Heart right ventricle (tissue), 16 donors: ENCODE measurements around the gene CATSPERZ. TPM values are rescaled to one million over a fixed set of nuclear protein-coding genes. Genes with fewer than 3 reads are reported as not detected.

Experiments
- ATAC-seq, 8 donors: fragments of 200-7000 bp; cut with Tn5 transposase; one replicate each; pipeline ENCODE4 v1.9.1; 2020; ENCODE audit warnings: mild to moderate bottlenecking in 8 of 8, moderate library complexity in 8 of 8, moderate number of reproducible peaks in 1 of 8
- DNase-seq, 2 donors: peaks; one replicate each; pipeline ENCODE4 v3.0.0-alpha.2; 2020
- H3K27ac ChIP-seq, 10 donors: fragments of 200-600 bp; sonication (generic) in 2 of 10; one replicate each; pipeline versions ENCODE4 v1.5.0 to v1.8.0; 2020 to 2022; ENCODE audit warnings: mild to moderate bottlenecking in 3 of 10
- H3K27me3 ChIP-seq, 7 donors: fragments of 200-600 bp; one replicate each; pipeline ENCODE4 v1.8.0; 2021 to 2022; ENCODE audit warnings: mild to moderate bottlenecking in 2 of 7
- H3K36me3 ChIP-seq, 9 donors: fragments of 200-600 bp; sonication (generic) in 1 of 9; one replicate each; pipeline versions ENCODE4 v1.5.0 to v1.8.0; 2020 to 2022; ENCODE audit warnings: mild to moderate bottlenecking in 2 of 9
- H3K4me1 ChIP-seq, 9 donors: fragments of 200-600 bp; sonication (generic) in 1 of 9; one replicate each; pipeline versions ENCODE4 v1.5.0 to v1.8.0; 2020 to 2022; ENCODE audit warnings: mild to moderate bottlenecking in 4 of 9
- H3K4me3 ChIP-seq, 10 donors: fragments of 200-600 bp; sonication (generic) in 2 of 10; one replicate each; pipeline versions ENCODE4 v1.5.0 to v1.8.0; 2020 to 2022; ENCODE audit warnings: mild to moderate bottlenecking in 7 of 10, moderate library complexity in 2 of 10
- H3K9me3 ChIP-seq, 11 donors: fragments of 200-600 bp in 10 of 11; sonication (generic) in 2 of 11; one replicate each; pipeline versions ENCODE4 v1.5.0 to v1.8.0; 2013 to 2022; ENCODE audit warnings: mild to moderate bottlenecking in 2 of 11, control low read depth in 1 of 11, moderate library complexity in 1 of 11
- WGBS, 2 donors: extraction: QIAGEN DNeasy Blood & Tissue Kit; methylation state at CpG; one replicate each; pipeline ENCODE4 v1.1.7; 2013; ENCODE audit warnings: inconsistent platforms in 1 of 2; 5-methylcytosine and 5-hydroxymethylcytosine counted together
- intact Hi-C, 10 donors: fragments of 100-400 bp; cut with DNase I; formaldehyde crosslinking; loops; one replicate each; pipeline versions ENCODE4 v1.11.1 to v1.14.2; 2022
- polyA plus RNA-seq, 2 donors: library from polyadenylated mRNA; stranded (reverse); fragments of 200-250 nt; gene quantifications; one replicate each; pipeline ENCODE4 v1.2.3, GENCODE V29; 2013
- total RNA-seq, 10 donors: library from RNA; stranded (reverse); fragmentation: NEBNext Ultra II Directional in 3 of 10; extraction: Animal tissue kit (Norgen Biotek cat#: 25700) in 3 of 10; gene quantifications; one replicate each; pipeline versions ENCODE4 v1.2.1 to v1.2.4, GENCODE V29; 2021 to 2023
- TF ChIP-seq, protein P1 (sequence below), 9 donors: fragments of 200-600 bp; sonication (generic) in 2 of 9; IDR thresholded peaks; one replicate each; pipeline versions ENCODE4 v1.5.0 to v1.8.0; 2021 to 2022; ENCODE audit warnings: antibody characterized with exemption in 9 of 9, mild to moderate bottlenecking in 5 of 9, moderate library complexity in 1 of 9
- donor health status: Arrhythmogenic right ventricular cardiomyopathy.
- donor health status: ischemic (EF 13 %, LVEDD 7.1; RV severe dilation, severe dysfunction).
- donor health status: healthy with polysubstance abuse.
- donor health status: DM: no; HTN: yes; CAD: no.
- donor health status: DM: no; HTN: no; CAD: no.
- donor health status: ischemic (EF 25% LVEDD 6.9; RV normal size, moderate dysfunction).
- donor health status: ischemic (EF 25% LVEDD 5.7; RV mildly dilated, moderate dysfunction).
- donor health status: healthy.
- donor health status: DM: yes; HTN: yes; CAD: no.
- donor health status: Ischemic cardiomyopathy.
- donor health status: ischemic (EF 35%, LVEDD 5.7; RV mildly dilated, moderate dysfunction).
- donor health status: nonischemic (EF 11% LVEDD 7.7; RV severe dilation, severe dysfunction).
- donor health status: DM: yes; HTN: yes; CAD: no.
- donor health status: PGD.
- donor health status: ischemic (EF 29% LVEDD 5.4; RV normal size, mild dysfunction).
- donor health status: nonischemic (EF 23%, LVEDD 6.1; RV moderate dilation, normal function).

Gene CATSPERZ
- total and polyA plus RNA-seq, 12 donors = 0.10 TPM; not detected in 11

- 3 to 4% methylated on average over 32 to 45 of the region's 45 CpGs for WGBS, 2 donors
- Histone ChIP-seq H3K4me1 (peaks cover 6 to 27% (median 20%) of the 10 kb centered on the region in 9 donors), H3K27ac (no peak within 1 kb of the TSS), H3K36me3 (peaks cover 0 to 5% (median 0%) of the 10 kb centered on the region in 9 donors), H3K9me3 (no peaks in the 10 kb centered on the region), H3K27me3 (peaks cover 17 to 67% (median 64%) of the 10 kb centered on the region in 7 donors), H3K4me3 (peak within 1 kb of the TSS; percentile 21 to 49 (median 38))
- intact Hi-C loops = no loop called here
- no peak for DNase-seq
- TF ChIP-seq, protein P1, sequence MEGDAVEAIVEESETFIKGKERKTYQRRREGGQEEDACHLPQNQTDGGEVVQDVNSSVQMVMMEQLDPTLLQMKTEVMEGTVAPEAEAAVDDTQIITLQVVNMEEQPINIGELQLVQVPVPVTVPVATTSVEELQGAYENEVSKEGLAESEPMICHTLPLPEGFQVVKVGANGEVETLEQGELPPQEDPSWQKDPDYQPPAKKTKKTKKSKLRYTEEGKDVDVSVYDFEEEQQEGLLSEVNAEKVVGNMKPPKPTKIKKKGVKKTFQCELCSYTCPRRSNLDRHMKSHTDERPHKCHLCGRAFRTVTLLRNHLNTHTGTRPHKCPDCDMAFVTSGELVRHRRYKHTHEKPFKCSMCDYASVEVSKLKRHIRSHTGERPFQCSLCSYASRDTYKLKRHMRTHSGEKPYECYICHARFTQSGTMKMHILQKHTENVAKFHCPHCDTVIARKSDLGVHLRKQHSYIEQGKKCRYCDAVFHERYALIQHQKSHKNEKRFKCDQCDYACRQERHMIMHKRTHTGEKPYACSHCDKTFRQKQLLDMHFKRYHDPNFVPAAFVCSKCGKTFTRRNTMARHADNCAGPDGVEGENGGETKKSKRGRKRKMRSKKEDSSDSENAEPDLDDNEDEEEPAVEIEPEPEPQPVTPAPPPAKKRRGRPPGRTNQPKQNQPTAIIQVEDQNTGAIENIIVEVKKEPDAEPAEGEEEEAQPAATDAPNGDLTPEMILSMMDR (IDR thresholded peaks at IDR 0.05) = no peak
- ATAC-seq = no peak
These were observed 8.9 kb upstream of the CATSPERZ start, which contains the start of gene KCNK4 for GRCh38 chr11:64291262-64291751. KCNK4 (plus strand) TSS chr11:64291302; CDS start chr11:64293019, 1,717 bp downstream.

- Histone ChIP-seq H3K36me3 (peaks cover 0 to 5% (median 0%) of the 10 kb centered on the region in 9 donors), H3K4me1 (peaks cover 4 to 23% (median 15%) of the 10 kb centered on the region in 9 donors), H3K9me3 (no peaks in the 10 kb centered on the region), H3K4me3 (peak overlapping the region; percentile 21 to 49 (median 38)), H3K27me3 (peaks cover 19 to 73% (median 70%) of the 10 kb centered on the region in 7 donors), H3K27ac (no peak overlapping the region)
- ATAC-seq = peak in 2 of 8 donors; percentile 13 to 14
- 0 to 1% methylated on average over 51 to 96 of the region's 96 CpGs for WGBS, 2 donors
- intact Hi-C loops = no loop called here
- TF ChIP-seq, protein P1 (IDR thresholded peaks at IDR 0.05) = no peak
- DNase-seq = no peak
These were observed 8.3 kb upstream of the CATSPERZ start for GRCh38 chr11:64291752-64292459.

DNA sequence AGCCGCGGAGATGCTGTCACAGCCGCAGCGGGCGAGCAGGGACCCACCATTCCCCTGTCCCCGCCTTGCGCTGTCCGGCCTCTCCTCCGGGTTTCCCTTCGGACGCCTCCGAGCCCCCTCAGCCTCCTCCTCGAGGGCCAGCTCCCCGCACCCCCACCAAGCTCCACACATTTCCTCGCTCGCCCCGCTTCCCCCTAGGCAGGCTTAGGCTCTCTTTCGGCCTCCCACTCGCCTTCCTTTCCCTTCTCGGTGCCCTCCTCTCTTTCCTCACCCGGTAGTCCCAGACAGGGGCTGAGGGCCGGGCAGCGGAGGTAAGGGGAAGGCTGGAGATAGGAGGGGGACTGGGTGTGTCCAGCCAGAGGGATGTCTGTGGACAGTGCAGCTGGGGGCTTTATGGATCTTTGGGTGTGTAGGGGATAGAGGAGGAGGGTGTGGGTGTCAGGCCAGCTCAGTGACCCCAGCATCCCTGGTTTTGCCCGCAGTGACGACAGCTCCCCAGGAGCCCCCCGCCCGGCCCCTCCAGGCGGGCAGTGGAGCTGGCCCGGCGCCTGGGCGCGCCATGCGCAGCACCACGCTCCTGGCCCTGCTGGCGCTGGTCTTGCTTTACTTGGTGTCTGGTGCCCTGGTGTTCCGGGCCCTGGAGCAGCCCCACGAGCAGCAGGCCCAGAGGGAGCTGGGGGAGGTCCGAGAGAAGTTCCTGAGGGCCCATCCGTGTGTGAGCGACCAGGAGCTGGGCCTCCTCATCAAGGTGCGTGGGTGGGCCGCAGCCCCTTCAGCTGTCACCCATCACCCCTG, 7.5 kb upstream of the CATSPERZ start:
- no peaks in the 10 kb centered on the region for H3K9me3 ChIP-seq
- ATAC-seq = peak in 2 of 8 donors; percentile 4 to 7
- peak overlapping the region; percentile 21 to 49 (median 38) for H3K4me3 ChIP-seq
- intact Hi-C loops = no loop called here
- peaks cover 0 to 5% (median 0%) of the 10 kb centered on the region in 9 donors for H3K36me3 ChIP-seq
- peaks cover 4 to 23% (median 15%) of the 10 kb centered on the region in 9 donors for H3K4me1 ChIP-seq
- H3K27ac ChIP-seq = no peak overlapping the region
- TF ChIP-seq, protein P1 (IDR thresholded peaks at IDR 0.05) = no peak
- H3K27me3 ChIP-seq = peaks cover 23 to 81% (median 77%) of the 10 kb centered on the region in 7 donors
- DNase-seq = no peak
- 32% methylated on average over 40 to 42 of the region's 42 CpGs for WGBS, 2 donors

DNA sequence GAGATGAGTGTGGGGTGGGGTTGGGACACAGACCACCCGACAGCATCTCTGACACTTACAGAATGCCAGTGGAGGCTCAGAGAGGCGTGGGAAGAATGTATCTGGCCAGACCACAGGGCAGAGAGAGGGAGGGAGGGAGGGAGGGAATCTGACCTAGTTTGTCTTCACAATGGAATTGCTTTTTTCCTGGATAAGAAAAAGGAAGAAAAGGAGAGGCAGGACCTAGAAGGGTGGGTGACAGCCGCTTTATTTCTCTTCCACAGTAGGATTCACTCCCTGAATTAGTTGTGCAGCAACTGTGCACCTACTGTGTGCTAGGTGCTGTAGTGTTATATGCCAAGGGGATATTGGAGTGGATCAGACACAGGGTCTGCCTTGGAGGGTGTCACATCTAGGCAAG, 5.4 kb upstream of the CATSPERZ start:
- Histone ChIP-seq H3K9me3 (no peaks in the 10 kb centered on the region), H3K27ac (no peak overlapping the region), H3K4me3 (no peak overlapping the region), H3K4me1 (peaks cover 10 to 33% (median 24%) of the 10 kb centered on the region in 9 donors), H3K27me3 (peaks cover 23 to 100% (median 98%) of the 10 kb centered on the region in 7 donors), H3K36me3 (no peaks in the 10 kb centered on the region)
- DNase-seq (no peak), ATAC-seq (no peak)
- 51 to 58% methylated on average over 3 of the region's 3 CpGs for WGBS, 2 donors
- TF ChIP-seq, protein P1 (IDR thresholded peaks at IDR 0.05) = no peak
- intact Hi-C loops = loop anchor here in 2 of 10 donors (5.0 kb wide), 1 partner anchor 87 kb away; the partner anchor contains the start of gene FERMT3 (in 2 of the 2)
